PFSK-1 (cell line): ENCODE data around the gene KIAA1549.

Experiments
- POLR2AphosphoS5 ChIP-seq: IDR thresholded peaks from 2 replicates; pipeline ENCODE4 v1.6.1; 2012; ENCODE audit warnings: low read depth, mild to moderate bottlenecking, control low read depth, low read length, moderate library complexity
- SIN3A ChIP-seq: IDR thresholded peaks from 2 replicates; pipeline ENCODE4 v1.6.1; 2012; ENCODE audit warnings: mild to moderate bottlenecking, low read length, moderate library complexity, borderline replicate concordance; ENCODE audit not compliant: insufficient read depth

DNA sequence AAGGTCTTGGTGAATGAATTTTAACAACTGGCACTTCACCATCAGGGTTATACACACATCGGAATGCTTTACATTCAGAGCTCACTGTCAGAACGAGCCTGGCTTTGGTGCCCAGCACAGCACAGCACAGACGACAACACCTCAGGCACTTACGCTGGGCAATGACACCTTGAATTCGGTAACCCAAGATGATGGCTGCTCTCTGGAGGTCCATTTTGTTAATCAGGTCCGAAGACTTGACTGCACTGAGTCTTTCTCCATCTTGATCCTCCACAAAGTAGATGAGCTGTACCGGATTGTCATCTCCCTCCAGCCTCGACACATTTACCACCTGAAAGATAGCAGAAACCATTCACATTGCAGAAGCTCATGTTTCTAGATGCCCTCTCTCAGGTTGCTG is 82.4 kb downstream of the KIAA1549 start:
- TF ChIP-seq POLR2AphosphoS5: no peak
- TF ChIP-seq SIN3A: no peak
